Activated T-cell treated with anti-CD3 and anti-CD28 coated beads, Interleukin-2, amount 50 U/mL, for 4 hours (primary cell): ENCODE measurements around the gene FADD. TPM values are rescaled to one million over a fixed set of nuclear protein-coding genes. Genes with fewer than 3 reads are reported as not detected.

Experiments
- ATAC-seq, 2 donors: fragments of 200-7000 bp; cut with Tn5 transposase; one replicate each; pipeline ENCODE4 v1.10.0; 2021
- DNase-seq: peaks from one replicate; pipeline ENCODE4 v3.0.0-alpha.2; 2020
- H3K27me3 Mint-ChIP-seq: one replicate; pipeline ENCODE4 v1.8.0; 2021; ENCODE audit warnings: low read depth, mixed read lengths
- H3K36me3 Mint-ChIP-seq: one replicate; pipeline ENCODE4 v1.8.0; 2022; ENCODE audit warnings: mixed read lengths; ENCODE audit not compliant: insufficient read depth
- H3K4me1 Mint-ChIP-seq: one replicate; pipeline ENCODE4 v1.8.0; 2021; ENCODE audit warnings: low read depth, mixed read lengths
- H3K4me3 Mint-ChIP-seq: one replicate; pipeline ENCODE4 v1.8.0; 2021; ENCODE audit warnings: mild to moderate bottlenecking, moderate library complexity, mixed read lengths
- H3K9me3 Mint-ChIP-seq: one replicate; pipeline ENCODE4 v1.8.0; 2021; ENCODE audit warnings: mixed read lengths
- total RNA-seq, 3 donors: library from RNA; stranded (reverse); gene quantifications; one replicate each; pipeline ENCODE4 v1.2.1, GENCODE V29; 2021

FADD gene
- 10 to 100 TPM; 34.7 to 41.7 (median 38.6) TPM for total RNA-seq

GRCh38 chr11:70202920-70203750 is at the start of gene FADD:
Gene FADD (plus strand): TSS chr11:70203296. CDS start chr11:70203460, 164 bp downstream.
- ATAC-seq (peak; percentile 71 to 75), DNase-seq (peak; percentile 86)
- peaks cover 38% of the 10 kb centered on the region for H3K4me1 Mint-ChIP-seq
- H3K27me3 Mint-ChIP-seq, result peaks cover 2% of the 10 kb centered on the region
- H3K9me3 Mint-ChIP-seq, result no peaks in the 10 kb centered on the region
- H3K36me3 Mint-ChIP-seq, result peaks cover 15% of the 10 kb centered on the region
- H3K4me3 Mint-ChIP-seq, result peak within 1 kb of the TSS; percentile 99

- H3K9me3 Mint-ChIP-seq, result no peaks in the 10 kb centered on the region
- no peaks in the 10 kb centered on the region for H3K27me3 Mint-ChIP-seq
- H3K4me3 Mint-ChIP-seq, result no peak overlapping the region
- ATAC-seq (no peak), DNase-seq (no peak)
- H3K4me1 Mint-ChIP-seq, result no peaks in the 10 kb centered on the region
- no peaks in the 10 kb centered on the region for H3K36me3 Mint-ChIP-seq
Measured at GRCh38 chr11:70155386-70155785, 47.7 kb upstream of the FADD start.

- DNase-seq (no peak), ATAC-seq (no peak)
- H3K4me3 Mint-ChIP-seq, result no peak overlapping the region
- H3K9me3 Mint-ChIP-seq, result no peaks in the 10 kb centered on the region
- H3K4me1 Mint-ChIP-seq, result no peaks in the 10 kb centered on the region
- H3K36me3 Mint-ChIP-seq, result no peaks in the 10 kb centered on the region
- no peaks in the 10 kb centered on the region for H3K27me3 Mint-ChIP-seq
Measured at GRCh38 chr11:70156291-70157037, 46.6 kb upstream of the FADD start.

GRCh38 chr11:70158201-70158600 is 44.9 kb upstream of the FADD start:
- H3K4me1 Mint-ChIP-seq, result no peaks in the 10 kb centered on the region
- no peak for DNase-seq
- no peak overlapping the region for H3K4me3 Mint-ChIP-seq
- no peaks in the 10 kb centered on the region for H3K27me3 Mint-ChIP-seq
- no peak for ATAC-seq
- no peaks in the 10 kb centered on the region for H3K36me3 Mint-ChIP-seq
- no peaks in the 10 kb centered on the region for H3K9me3 Mint-ChIP-seq

- Mint-ChIP-seq H3K27me3 (no peaks in the 10 kb centered on the region), H3K4me3 (no peak overlapping the region), H3K36me3 (no peaks in the 10 kb centered on the region), H3K4me1 (no peaks in the 10 kb centered on the region), H3K9me3 (no peaks in the 10 kb centered on the region)
- ATAC-seq (no peak), DNase-seq (no peak)
Measured at GRCh38 chr11:70158757-70159389, 44.2 kb upstream of the FADD start.

- H3K4me1 Mint-ChIP-seq, result no peaks in the 10 kb centered on the region
- no peaks in the 10 kb centered on the region for H3K36me3 Mint-ChIP-seq
- no peak overlapping the region for H3K4me3 Mint-ChIP-seq
- DNase-seq (no peak), ATAC-seq (no peak)
- no peaks in the 10 kb centered on the region for H3K9me3 Mint-ChIP-seq
- H3K27me3 Mint-ChIP-seq, result no peaks in the 10 kb centered on the region
Measured at GRCh38 chr11:70159627-70160570, 43.2 kb upstream of the FADD start.

- ATAC-seq, result no peak
- no peak overlapping the region for H3K4me3 Mint-ChIP-seq
Measured at GRCh38 chr11:70161043-70161625, 42.0 kb upstream of the FADD start.

GRCh38 chr11:70164705-70165104 is 38.4 kb upstream of the FADD start:
- DNase-seq (no peak), ATAC-seq (no peak)
- Mint-ChIP-seq H3K4me1 (no peaks in the 10 kb centered on the region), H3K36me3 (no peaks in the 10 kb centered on the region), H3K27me3 (peaks cover 20% of the 10 kb centered on the region), H3K4me3 (no peak overlapping the region), H3K9me3 (no peaks in the 10 kb centered on the region)

More at GRCh38 chr11:70161043-70161625, 42.0 kb upstream of the FADD start:
- Mint-ChIP-seq H3K27me3 (no peaks in the 10 kb centered on the region), H3K4me1 (no peaks in the 10 kb centered on the region), H3K9me3 (no peaks in the 10 kb centered on the region), H3K36me3 (no peaks in the 10 kb centered on the region)
- DNase-seq, result no peak

GRCh38 chr11:70167120-70167519 is 36.0 kb upstream of the FADD start:
- H3K9me3 Mint-ChIP-seq, result no peaks in the 10 kb centered on the region
- DNase-seq, result no peak
- no peak for ATAC-seq
- no peaks in the 10 kb centered on the region for H3K4me1 Mint-ChIP-seq
- H3K27me3 Mint-ChIP-seq, result peaks cover 25% of the 10 kb centered on the region
- no peaks in the 10 kb centered on the region for H3K36me3 Mint-ChIP-seq
- H3K4me3 Mint-ChIP-seq, result no peak overlapping the region

GRCh38 chr11:70167723-70168404 is 35.2 kb upstream of the FADD start:
- Mint-ChIP-seq H3K4me1 (no peaks in the 10 kb centered on the region), H3K27me3 (peaks cover 25% of the 10 kb centered on the region), H3K36me3 (no peaks in the 10 kb centered on the region), H3K9me3 (no peaks in the 10 kb centered on the region), H3K4me3 (no peak overlapping the region)
- DNase-seq (no peak), ATAC-seq (no peak)

GRCh38 chr11:70168405-70168754 is 34.7 kb upstream of the FADD start:
- Mint-ChIP-seq H3K9me3 (no peaks in the 10 kb centered on the region), H3K4me3 (no peak overlapping the region), H3K36me3 (no peaks in the 10 kb centered on the region), H3K4me1 (no peaks in the 10 kb centered on the region), H3K27me3 (peaks cover 25% of the 10 kb centered on the region)
- no peak for ATAC-seq
- no peak for DNase-seq

GRCh38 chr11:70169127-70169526 is 34.0 kb upstream of the FADD start:
- no peak for ATAC-seq

GRCh38 chr11:70169632-70170031 is 33.5 kb upstream of the FADD start:
- Mint-ChIP-seq H3K4me3 (no peak overlapping the region), H3K27me3 (peaks cover 25% of the 10 kb centered on the region), H3K36me3 (no peaks in the 10 kb centered on the region), H3K9me3 (no peaks in the 10 kb centered on the region), H3K4me1 (no peaks in the 10 kb centered on the region)
- DNase-seq, result no peak
- ATAC-seq, result no peak

More at GRCh38 chr11:70169127-70169526, 34.0 kb upstream of the FADD start:
- no peaks in the 10 kb centered on the region for H3K4me1 Mint-ChIP-seq
- H3K9me3 Mint-ChIP-seq, result no peaks in the 10 kb centered on the region
- no peak overlapping the region for H3K4me3 Mint-ChIP-seq
- H3K36me3 Mint-ChIP-seq, result no peaks in the 10 kb centered on the region
- no peak for DNase-seq
- H3K27me3 Mint-ChIP-seq, result peaks cover 25% of the 10 kb centered on the region
